Neural cell (in vitro differentiated cells): ENCODE data around the gene TXNDC11. TPM values are rescaled to one million over a fixed set of nuclear protein-coding genes. Genes with fewer than 3 reads are reported as not detected.

ENCODE experiments used
- H2AFZ ChIP-seq: fragments of 200-600, 300-800 bp; sonication (generic), shearing (Covaris generic); 2 replicates; pipeline ENCODE4 v1.6.0; 2014; ENCODE audit warnings: low read depth, mild to moderate bottlenecking, antibody characterized with exemption, low read length, moderate library complexity
- H3F3A ChIP-seq: fragments of 200-600 bp; shearing (Covaris generic); 2 replicates; pipeline ENCODE4 v1.6.1; 2016; ENCODE audit warnings: mild to moderate bottlenecking, moderate library complexity, mixed read lengths, antibody characterized with exemption, low read length; ENCODE audit not compliant: insufficient read depth, poor library complexity, severe bottlenecking
- H3K27ac ChIP-seq: fragments of 200-600, 300-800 bp; sonication (generic), shearing (Covaris generic); 2 replicates; pipeline ENCODE4 v1.5.1; 2014; ENCODE audit warnings: mild to moderate bottlenecking, low read length, moderate library complexity
- H3K27me3 ChIP-seq: fragments of 300-800, 200-600 bp; sonication (generic), shearing (Covaris generic); 2 replicates; pipeline ENCODE4 v1.6.0; 2014; ENCODE audit warnings: mild to moderate bottlenecking, low read depth, low read length, moderate library complexity; ENCODE audit not compliant: insufficient read depth
- H3K36me3 ChIP-seq: fragments of 300-800, 200-600 bp; sonication (generic), shearing (Covaris generic); 2 replicates; pipeline ENCODE4 v1.5.1; 2014; ENCODE audit warnings: mild to moderate bottlenecking, antibody characterized with exemption, low read length, moderate library complexity; ENCODE audit not compliant: insufficient read depth
- H3K4me2 ChIP-seq: fragments of 300-800, 200-600 bp; sonication (generic), shearing (Covaris generic); 2 replicates; pipeline ENCODE4 v1.6.0; 2014; ENCODE audit warnings: mild to moderate bottlenecking, low read length
- H3K4me3 ChIP-seq: fragments of 300-800, 200-600 bp; sonication (generic), shearing (Covaris generic); 2 replicates; pipeline ENCODE4 v1.5.1; 2014; ENCODE audit warnings: mild to moderate bottlenecking, low read length, moderate library complexity
- H3K79me2 ChIP-seq: fragments of 200-600 bp; shearing (Covaris generic); replicated peaks from 2 replicates; pipeline ENCODE4 v1.6.0; 2014; ENCODE audit warnings: mild to moderate bottlenecking, low read length, moderate library complexity; ENCODE audit not compliant: insufficient read depth
- H3K9ac ChIP-seq: fragments of 300-800, 200-600 bp; sonication (generic), shearing (Covaris generic); 2 replicates; pipeline ENCODE4 v1.6.1; 2016; ENCODE audit warnings: mild to moderate bottlenecking, low read length, mixed read lengths
- H3K9me2 ChIP-seq: fragments of 200-600 bp; shearing (Covaris generic); 2 replicates; pipeline ENCODE4 v1.6.1; 2016; ENCODE audit warnings: mild to moderate bottlenecking, low read length, mixed read lengths; ENCODE audit not compliant: insufficient read depth
- H3K9me3 ChIP-seq: fragments of 200-600, 300-800 bp; sonication (generic), shearing (Covaris generic); 2 replicates; pipeline ENCODE4 v1.6.1; 2016; ENCODE audit warnings: mild to moderate bottlenecking, mixed run types, low read length, moderate library complexity, mixed read lengths
- H4K20me1 ChIP-seq: fragments of 200-600 bp; shearing (Covaris generic); 2 replicates; pipeline ENCODE4 v1.6.1; 2016; ENCODE audit warnings: mild to moderate bottlenecking, mixed run types; ENCODE audit not compliant: insufficient read depth
- EP300 ChIP-seq: fragments of 450-650 bp; conservative IDR thresholded peaks from 2 replicates; pipeline ENCODE4 v1.6.1; 2014; ENCODE audit warnings: antibody characterized with exemption, mild to moderate bottlenecking, moderate library complexity; ENCODE audit not compliant: poor library complexity, severe bottlenecking
- EZH2 ChIP-seq: fragments of 200-600, 300-800 bp; shearing (Covaris generic), sonication (generic); IDR thresholded peaks from 2 replicates; pipeline ENCODE4 v1.6.1; 2014; ENCODE audit warnings: antibody characterized with exemption, low read length, borderline replicate concordance, mild to moderate bottlenecking; ENCODE audit not compliant: insufficient read depth, poor library complexity, severe bottlenecking
- MXI1 ChIP-seq: fragments of 450-650 bp; conservative IDR thresholded peaks from 2 replicates; pipeline ENCODE4 v1.6.1; 2014; ENCODE audit warnings: antibody characterized with exemption, mild to moderate bottlenecking; ENCODE audit not compliant: poor library complexity, severe bottlenecking
- POLR2AphosphoS5 ChIP-seq: IDR thresholded peaks from 2 replicates; pipeline ENCODE4 v1.6.1; 2012
- RAD21 ChIP-seq: fragments of 450-650 bp; conservative IDR thresholded peaks from 2 replicates; pipeline ENCODE4 v1.6.1; 2014; ENCODE audit warnings: antibody characterized with exemption, mild to moderate bottlenecking, moderate library complexity
- SMC3 ChIP-seq: fragments of 450-650 bp; conservative IDR thresholded peaks from 2 replicates; pipeline ENCODE4 v1.6.1; 2014; ENCODE audit warnings: antibody characterized with exemption, mild to moderate bottlenecking, moderate library complexity; ENCODE audit not compliant: poor library complexity
- TAF1 ChIP-seq: IDR thresholded peaks from 2 replicates; pipeline ENCODE4 v1.6.1; 2012; ENCODE audit warnings: low read depth
- polyA plus RNA-seq: library from polyadenylated mRNA; depleted of rRNA; stranded (reverse); fragments of >200 nt; gene quantifications from 2 replicates; pipeline ENCODE4 v1.2.3, GENCODE V29; 2014
- TF ChIP-seq, protein P1 (sequence below): IDR thresholded peaks from 2 replicates; pipeline ENCODE4 v1.6.1; 2012; ENCODE audit warnings: borderline replicate concordance
- TF ChIP-seq, protein P2 (sequence below): fragments of 450-650 bp; IDR thresholded peaks from 2 replicates; pipeline ENCODE4 v1.5.1; 2014; ENCODE audit warnings: antibody characterized with exemption, mild to moderate bottlenecking, moderate library complexity; ENCODE audit not compliant: poor library complexity, severe bottlenecking

Gene TXNDC11
- polyA plus RNA-seq, 1 donor from 2014 or later, result 10.9 TPM

DNA sequence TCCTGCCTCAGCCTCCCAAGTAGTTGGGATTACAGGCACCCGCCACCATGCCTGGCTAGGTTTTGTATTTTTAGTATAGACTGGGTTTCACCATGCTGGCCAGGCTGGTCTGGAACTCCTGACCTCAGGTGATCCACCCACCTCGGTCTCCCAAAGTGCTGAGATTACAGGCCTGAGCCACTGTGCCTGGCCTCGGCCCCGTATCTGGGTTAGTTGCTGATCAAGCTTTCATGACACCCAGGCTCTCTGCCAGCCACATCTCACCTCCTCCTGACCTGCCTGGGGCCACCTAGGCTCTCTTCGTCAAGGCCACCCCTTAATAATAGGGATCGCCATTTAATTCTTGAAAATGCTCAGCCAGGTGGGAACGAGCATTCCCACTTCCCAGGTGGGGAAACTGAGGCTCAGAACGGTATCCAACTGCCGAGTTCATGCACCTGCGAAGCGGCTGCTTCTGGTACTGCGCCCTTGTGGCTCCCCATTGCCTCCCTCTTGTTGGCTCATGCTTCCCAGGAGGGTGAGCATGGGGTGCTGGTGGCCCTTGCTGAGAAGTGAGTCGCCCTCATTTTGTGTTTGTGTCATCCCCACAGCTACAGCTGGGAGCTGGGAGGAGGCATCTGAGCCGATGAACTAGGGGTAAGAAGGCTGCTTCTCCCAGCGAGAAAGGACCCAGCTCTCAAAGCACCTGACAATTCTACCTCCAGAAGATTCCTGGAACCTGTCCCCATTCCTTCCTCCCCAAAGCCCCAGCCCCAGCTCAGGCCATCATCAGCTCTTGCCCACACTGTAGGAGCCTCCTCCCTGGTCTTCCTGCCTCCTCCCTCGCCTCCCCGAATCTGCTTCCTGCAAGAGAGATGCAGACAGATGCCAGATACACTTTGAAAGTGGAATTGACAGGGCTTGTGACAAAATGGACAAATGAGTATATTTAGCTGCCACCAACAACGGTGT, 91.7 kb downstream of the TXNDC11 start:
- H4K20me1 ChIP-seq, result no peaks in the 10 kb centered on the region
- no peak overlapping the region for H3K27ac ChIP-seq
- H3F3A ChIP-seq, result no peaks in the 10 kb centered on the region
- H3K9me2 ChIP-seq, result no peaks in the 10 kb centered on the region
- H3K9ac ChIP-seq, result no peak overlapping the region
- no peaks in the 10 kb centered on the region for H3K27me3 ChIP-seq
- H3K4me2 ChIP-seq, result no peak overlapping the region
- no peaks in the 10 kb centered on the region for H3K36me3 ChIP-seq
- no peaks in the 10 kb centered on the region for H3K79me2 ChIP-seq
- no peak overlapping the region for H2AFZ ChIP-seq
- no peak overlapping the region for H3K4me3 ChIP-seq
- TF ChIP-seq, protein P1, sequence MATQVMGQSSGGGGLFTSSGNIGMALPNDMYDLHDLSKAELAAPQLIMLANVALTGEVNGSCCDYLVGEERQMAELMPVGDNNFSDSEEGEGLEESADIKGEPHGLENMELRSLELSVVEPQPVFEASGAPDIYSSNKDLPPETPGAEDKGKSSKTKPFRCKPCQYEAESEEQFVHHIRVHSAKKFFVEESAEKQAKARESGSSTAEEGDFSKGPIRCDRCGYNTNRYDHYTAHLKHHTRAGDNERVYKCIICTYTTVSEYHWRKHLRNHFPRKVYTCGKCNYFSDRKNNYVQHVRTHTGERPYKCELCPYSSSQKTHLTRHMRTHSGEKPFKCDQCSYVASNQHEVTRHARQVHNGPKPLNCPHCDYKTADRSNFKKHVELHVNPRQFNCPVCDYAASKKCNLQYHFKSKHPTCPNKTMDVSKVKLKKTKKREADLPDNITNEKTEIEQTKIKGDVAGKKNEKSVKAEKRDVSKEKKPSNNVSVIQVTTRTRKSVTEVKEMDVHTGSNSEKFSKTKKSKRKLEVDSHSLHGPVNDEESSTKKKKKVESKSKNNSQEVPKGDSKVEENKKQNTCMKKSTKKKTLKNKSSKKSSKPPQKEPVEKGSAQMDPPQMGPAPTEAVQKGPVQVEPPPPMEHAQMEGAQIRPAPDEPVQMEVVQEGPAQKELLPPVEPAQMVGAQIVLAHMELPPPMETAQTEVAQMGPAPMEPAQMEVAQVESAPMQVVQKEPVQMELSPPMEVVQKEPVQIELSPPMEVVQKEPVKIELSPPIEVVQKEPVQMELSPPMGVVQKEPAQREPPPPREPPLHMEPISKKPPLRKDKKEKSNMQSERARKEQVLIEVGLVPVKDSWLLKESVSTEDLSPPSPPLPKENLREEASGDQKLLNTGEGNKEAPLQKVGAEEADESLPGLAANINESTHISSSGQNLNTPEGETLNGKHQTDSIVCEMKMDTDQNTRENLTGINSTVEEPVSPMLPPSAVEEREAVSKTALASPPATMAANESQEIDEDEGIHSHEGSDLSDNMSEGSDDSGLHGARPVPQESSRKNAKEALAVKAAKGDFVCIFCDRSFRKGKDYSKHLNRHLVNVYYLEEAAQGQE, result no peak
- no peak for TF ChIP-seq TAF1
- TF ChIP-seq MXI1, result no peak
- TF ChIP-seq SMC3, result no peak
- no peak for TF ChIP-seq RAD21
- TF ChIP-seq EZH2, result no peak
- TF ChIP-seq, protein P2, sequence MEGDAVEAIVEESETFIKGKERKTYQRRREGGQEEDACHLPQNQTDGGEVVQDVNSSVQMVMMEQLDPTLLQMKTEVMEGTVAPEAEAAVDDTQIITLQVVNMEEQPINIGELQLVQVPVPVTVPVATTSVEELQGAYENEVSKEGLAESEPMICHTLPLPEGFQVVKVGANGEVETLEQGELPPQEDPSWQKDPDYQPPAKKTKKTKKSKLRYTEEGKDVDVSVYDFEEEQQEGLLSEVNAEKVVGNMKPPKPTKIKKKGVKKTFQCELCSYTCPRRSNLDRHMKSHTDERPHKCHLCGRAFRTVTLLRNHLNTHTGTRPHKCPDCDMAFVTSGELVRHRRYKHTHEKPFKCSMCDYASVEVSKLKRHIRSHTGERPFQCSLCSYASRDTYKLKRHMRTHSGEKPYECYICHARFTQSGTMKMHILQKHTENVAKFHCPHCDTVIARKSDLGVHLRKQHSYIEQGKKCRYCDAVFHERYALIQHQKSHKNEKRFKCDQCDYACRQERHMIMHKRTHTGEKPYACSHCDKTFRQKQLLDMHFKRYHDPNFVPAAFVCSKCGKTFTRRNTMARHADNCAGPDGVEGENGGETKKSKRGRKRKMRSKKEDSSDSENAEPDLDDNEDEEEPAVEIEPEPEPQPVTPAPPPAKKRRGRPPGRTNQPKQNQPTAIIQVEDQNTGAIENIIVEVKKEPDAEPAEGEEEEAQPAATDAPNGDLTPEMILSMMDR, result no peak
- no peak for TF ChIP-seq EP300
- TF ChIP-seq POLR2AphosphoS5, result no peak
- no peaks in the 10 kb centered on the region for H3K9me3 ChIP-seq

DNA sequence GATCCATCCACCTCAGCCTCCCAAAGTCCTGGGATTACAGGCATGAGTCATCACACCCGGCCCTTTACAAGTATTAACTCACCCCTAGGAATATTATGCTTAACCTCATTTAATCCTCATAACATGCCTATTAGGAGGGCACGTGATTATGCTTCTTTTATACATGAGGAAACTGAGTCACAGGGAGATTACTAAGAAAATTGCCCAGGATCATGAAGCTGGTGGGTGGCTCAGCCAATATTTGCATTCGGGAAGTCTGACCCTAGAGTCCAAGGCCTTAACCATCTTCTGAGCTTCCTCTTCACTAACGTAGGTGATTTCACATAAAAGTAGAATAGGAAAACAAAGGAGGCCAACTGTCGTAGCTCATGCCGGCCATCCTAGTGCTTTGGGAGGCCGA, 93.4 kb downstream of the TXNDC11 start:
- Histone ChIP-seq H3K9me2 (no peaks in the 10 kb centered on the region), H3K27ac (no peak overlapping the region), H3K36me3 (no peaks in the 10 kb centered on the region), H3K9me3 (no peaks in the 10 kb centered on the region), H3K4me3 (no peak overlapping the region), H4K20me1 (no peaks in the 10 kb centered on the region), H3K27me3 (no peaks in the 10 kb centered on the region), H3K4me2 (no peak overlapping the region), H3F3A (no peaks in the 10 kb centered on the region), H3K9ac (no peak overlapping the region), H3K79me2 (no peaks in the 10 kb centered on the region), H2AFZ (no peak overlapping the region)
- TF ChIP-seq MXI1 (no peak), EZH2 (no peak), TAF1 (no peak), SMC3 (no peak), EP300 (no peak), RAD21 (no peak)
- TF ChIP-seq, protein P1, result no peak
- TF ChIP-seq, protein P2, result no peak
